GM10847 (cell line): Measurements from ENCODE around the gene ZNF628.

Experiments used
- POLR2A ChIP-seq: IDR thresholded peaks from 2 replicates; pipeline ENCODE4 v1.6.1; 2011; ENCODE audit not compliant: insufficient read length; ENCODE audit errors: extremely low read depth

ZNF628 gene

GRCh38 chr19:55459551-55459949 lies 16.9 kb upstream of the ZNF628 start:
- no peak for TF ChIP-seq POLR2A

- TF ChIP-seq POLR2A, result no peak
Observed at GRCh38 chr19:55459950-55460657, 16.3 kb upstream of the ZNF628 start.

- no peak for TF ChIP-seq POLR2A
Observed at GRCh38 chr19:55460670-55461258, 15.7 kb upstream of the ZNF628 start.

GRCh38 chr19:55461259-55461973 lies 15.0 kb upstream of the ZNF628 start, which contains the start of gene ISOC2:
Gene ISOC2, minus strand, starts transcription at chr19:55461642. Its CDS starts 5,156 bp downstream, at chr19:55456486.
- TF ChIP-seq POLR2A, result peak; percentile 71

- TF ChIP-seq POLR2A, result peak; percentile 60
Observed at GRCh38 chr19:55461974-55462626, 14.3 kb upstream of the ZNF628 start.

- TF ChIP-seq POLR2A, result no peak
Observed at GRCh38 chr19:55462722-55463121, 13.7 kb upstream of the ZNF628 start.

GRCh38 chr19:55463583-55464031 lies 12.8 kb upstream of the ZNF628 start:
- no peak for TF ChIP-seq POLR2A

GRCh38 chr19:55464039-55464661 lies 12.3 kb upstream of the ZNF628 start:
- TF ChIP-seq POLR2A, result no peak

- TF ChIP-seq POLR2A, result no peak
Observed at GRCh38 chr19:55464662-55465054, 11.8 kb upstream of the ZNF628 start, which contains the start of gene C19orf85. Gene C19orf85, minus strand, starts transcription at chr19:55464751. Its CDS starts 197 bp downstream, at chr19:55464554.

GRCh38 chr19:55465460-55466240 lies 10.8 kb upstream of the ZNF628 start:
- TF ChIP-seq POLR2A, result no peak

- TF ChIP-seq POLR2A, result no peak
Observed at GRCh38 chr19:55466241-55466614, 10.2 kb upstream of the ZNF628 start.

- no peak for TF ChIP-seq POLR2A
Observed at GRCh38 chr19:55467236-55468053, 9.0 kb upstream of the ZNF628 start.

GRCh38 chr19:55468054-55468393 lies 8.4 kb upstream of the ZNF628 start:
- TF ChIP-seq POLR2A, result no peak

GRCh38 chr19:55471266-55471665 lies 5.2 kb upstream of the ZNF628 start:
- no peak for TF ChIP-seq POLR2A

GRCh38 chr19:55472463-55472862 lies 4.0 kb upstream of the ZNF628 start:
- TF ChIP-seq POLR2A, result no peak
